Activated CD8-positive, alpha-beta memory T cell treated with anti-CD3 and anti-CD28 coated beads, Interleukin-2, amount 10 ng/mL, durations not matched to agents 7 days and 5 days (primary cell): ENCODE results near the gene DNHD1. TPM values are rescaled to one million over a fixed set of nuclear protein-coding genes. Genes with fewer than 3 reads are reported as not detected.

ENCODE experiments used
- ATAC-seq: fragments of 150-1000 bp; cut with Tn5 transposase; one replicate; pipeline ENCODE4 v1.10.0; 2021; ENCODE audit warnings: moderate library complexity
- CTCF ChIA-PET: fragments of 350-600 bp; sonication (Branson Sonifier 250); formaldehyde crosslinking; loops from one replicate; lab custom pipeline; 2021; ENCODE audit warnings: antibody characterized with exemption; lab: Charles Lee
- DNase-seq: peaks from one replicate; pipeline ENCODE4 v3.0.0-alpha.2; 2020
- H3K27ac Mint-ChIP-seq: one replicate; pipeline ENCODE4 v1.8.0; 2021; ENCODE audit warnings: mild to moderate bottlenecking, mixed read lengths
- H3K27me3 Mint-ChIP-seq: one replicate; pipeline ENCODE4 v1.8.0; 2021; ENCODE audit warnings: mixed read lengths
- H3K36me3 Mint-ChIP-seq: one replicate; pipeline ENCODE4 v1.8.0; 2021; ENCODE audit warnings: mild to moderate bottlenecking, mixed read lengths
- H3K4me1 Mint-ChIP-seq: one replicate; pipeline ENCODE4 v1.8.0; 2021; ENCODE audit warnings: mixed read lengths
- H3K4me3 Mint-ChIP-seq: one replicate; pipeline ENCODE4 v1.8.0; 2021; ENCODE audit warnings: mild to moderate bottlenecking, moderate library complexity, mixed read lengths
- H3K9me3 Mint-ChIP-seq: one replicate; pipeline ENCODE4 v1.8.0; 2022; ENCODE audit warnings: low read depth, mixed read lengths
- total RNA-seq, 2 experiments: library from RNA; stranded (reverse); gene quantifications; one replicate each; pipeline ENCODE4 v1.2.3, GENCODE V29; 2021

The DNHD1 gene
- total RNA-seq, 2 experiments from 2014 or later, result 17.4 to 25.3 TPM

GRCh38 chr11:6485661-6486060, 11.4 kb upstream of the DNHD1 start:
- CTCF ChIA-PET, result interaction anchor here (1.4 to 1.8 kb wide), 3 partner anchors 13 to 106 kb away, joined by 5 to 8 read pairs (median 6); no protein-coding TSS in a partner anchor
- H3K4me3 Mint-ChIP-seq, result no peak overlapping the region
- ATAC-seq, result no peak
- peaks cover 26% of the 10 kb centered on the region for H3K36me3 Mint-ChIP-seq
- no peaks in the 10 kb centered on the region for H3K27me3 Mint-ChIP-seq
- no peaks in the 10 kb centered on the region for H3K9me3 Mint-ChIP-seq
- DNase-seq, result no peak
- no peak overlapping the region for H3K27ac Mint-ChIP-seq
- peaks cover 19% of the 10 kb centered on the region for H3K4me1 Mint-ChIP-seq

DNA sequence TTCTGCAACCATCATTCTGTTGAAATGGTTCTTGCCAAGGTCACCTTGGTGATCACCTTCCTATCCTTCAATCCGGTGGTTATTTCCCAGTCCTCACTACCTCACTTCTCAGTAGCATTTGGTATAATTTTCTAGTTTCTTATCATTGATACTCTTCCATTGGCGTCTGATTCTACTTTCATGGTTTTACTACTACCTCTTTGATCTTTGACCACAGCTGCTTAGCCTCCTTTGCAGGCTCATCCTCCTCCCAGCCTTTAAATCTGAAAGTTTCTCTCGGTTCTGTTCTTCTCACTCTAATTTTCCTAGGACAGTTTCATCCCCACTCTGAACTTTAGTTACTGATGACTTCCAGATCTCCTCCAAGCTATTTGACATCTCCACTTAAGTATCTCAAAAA, 10.8 kb upstream of the DNHD1 start:
- Mint-ChIP-seq H3K36me3 (peaks cover 27% of the 10 kb centered on the region), H3K27ac (no peak overlapping the region), H3K9me3 (no peaks in the 10 kb centered on the region), H3K4me1 (peaks cover 17% of the 10 kb centered on the region), H3K27me3 (no peaks in the 10 kb centered on the region), H3K4me3 (no peak overlapping the region)
- ATAC-seq, result no peak
- CTCF ChIA-PET, result interaction anchor here (1.4 to 1.8 kb wide), 3 partner anchors 12 to 107 kb away, joined by 5 to 8 read pairs (median 6); no protein-coding TSS in a partner anchor
- DNase-seq, result no peak

- Mint-ChIP-seq H3K27me3 (no peaks in the 10 kb centered on the region), H3K4me1 (peaks cover 17% of the 10 kb centered on the region), H3K4me3 (no peak overlapping the region), H3K27ac (no peak overlapping the region), H3K9me3 (no peaks in the 10 kb centered on the region), H3K36me3 (peaks cover 25% of the 10 kb centered on the region)
- CTCF ChIA-PET, result interaction anchor here (1.2 to 1.8 kb wide), 4 partner anchors 12 to 108 kb away, joined by 3 to 8 read pairs (median 6); no protein-coding TSS in a partner anchor
- DNase-seq, result no peak
- no peak for ATAC-seq
Observed at GRCh38 chr11:6486938-6487337, 10.1 kb upstream of the DNHD1 start.

DNA sequence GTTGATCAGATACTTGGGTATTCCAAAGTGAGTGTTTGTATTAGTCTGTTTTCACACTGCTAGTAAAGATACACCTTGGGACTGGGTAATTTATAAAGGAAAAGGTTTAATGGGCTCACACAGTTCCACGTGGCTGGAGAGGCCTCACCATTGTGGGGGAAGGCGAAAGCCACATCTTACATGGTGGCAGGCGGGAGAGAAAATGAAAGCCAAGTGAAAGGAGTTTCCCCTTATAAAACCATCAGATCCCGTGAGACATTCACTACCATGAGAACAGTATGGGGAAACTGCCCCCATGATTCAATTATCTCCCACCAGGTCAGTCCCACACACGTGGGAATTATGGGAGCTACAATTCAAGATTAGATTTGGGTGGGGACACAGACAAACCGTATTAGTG, 8.7 kb upstream of the DNHD1 start:
- H3K4me3 Mint-ChIP-seq, result no peak overlapping the region
- peaks cover 3% of the 10 kb centered on the region for H3K4me1 Mint-ChIP-seq
- no peaks in the 10 kb centered on the region for H3K27me3 Mint-ChIP-seq
- no peaks in the 10 kb centered on the region for H3K9me3 Mint-ChIP-seq
- DNase-seq, result no peak
- H3K36me3 Mint-ChIP-seq, result peaks cover 17% of the 10 kb centered on the region
- CTCF ChIA-PET, result interaction anchor here (3.0 kb wide), 1 partner anchor 109 kb away, joined by 12 read pairs; no protein-coding TSS in a partner anchor
- no peak for ATAC-seq
- H3K27ac Mint-ChIP-seq, result no peak overlapping the region

DNA sequence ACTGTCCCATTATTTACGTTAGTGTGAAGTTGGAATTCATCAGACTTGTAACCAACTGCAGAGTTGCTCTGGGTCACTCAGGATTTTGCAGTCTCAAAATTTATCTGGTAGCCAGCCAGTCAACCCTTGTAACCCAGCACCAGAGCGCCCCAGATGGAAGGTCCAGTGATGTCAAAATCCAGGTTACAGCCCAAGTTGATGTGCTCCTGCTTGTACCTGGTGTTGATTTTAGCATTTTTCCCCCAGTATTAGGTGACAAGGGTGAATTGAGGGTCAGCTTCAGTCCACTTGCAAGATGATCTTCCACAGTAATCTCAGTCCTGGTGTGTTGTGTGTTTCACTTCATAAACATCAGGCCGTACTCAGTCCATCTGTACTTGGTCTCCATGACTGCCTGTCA, 8.3 kb upstream of the DNHD1 start:
- no peak overlapping the region for H3K4me3 Mint-ChIP-seq
- DNase-seq, result no peak
- no peaks in the 10 kb centered on the region for H3K4me1 Mint-ChIP-seq
- H3K27ac Mint-ChIP-seq, result peak overlapping the region; percentile 4
- H3K36me3 Mint-ChIP-seq, result peaks cover 15% of the 10 kb centered on the region
- H3K9me3 Mint-ChIP-seq, result no peaks in the 10 kb centered on the region
- ATAC-seq, result no peak
- CTCF ChIA-PET, result interaction anchor here (3.0 kb wide), 1 partner anchor 110 kb away, joined by 12 read pairs; no protein-coding TSS in a partner anchor
- H3K27me3 Mint-ChIP-seq, result no peaks in the 10 kb centered on the region

DNA sequence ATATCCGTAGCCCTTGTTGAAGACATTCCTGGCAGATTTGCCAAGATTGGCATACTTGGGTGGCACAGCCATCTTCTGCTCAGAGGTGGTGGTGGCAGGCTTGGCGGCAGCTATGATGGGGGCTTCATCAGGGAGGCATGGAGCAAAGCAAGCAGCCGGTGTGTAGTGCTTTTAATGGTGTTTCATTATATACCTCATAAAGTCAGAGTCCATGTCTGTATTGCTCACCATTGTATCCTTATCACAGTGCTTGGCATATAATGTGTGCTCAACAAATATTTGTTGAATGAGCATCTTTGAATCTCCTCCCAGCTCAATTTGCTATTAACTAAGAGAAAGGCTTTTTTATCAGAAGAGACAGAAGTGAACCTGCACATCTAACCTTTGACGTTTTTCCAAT, 7.8 kb upstream of the DNHD1 start:
- DNase-seq, result no peak
- ATAC-seq, result no peak
- H3K9me3 Mint-ChIP-seq, result no peaks in the 10 kb centered on the region
- H3K4me1 Mint-ChIP-seq, result no peaks in the 10 kb centered on the region
- H3K4me3 Mint-ChIP-seq, result no peak overlapping the region
- H3K36me3 Mint-ChIP-seq, result peaks cover 15% of the 10 kb centered on the region
- H3K27me3 Mint-ChIP-seq, result no peaks in the 10 kb centered on the region
- CTCF ChIA-PET, result interaction anchor here (1.3 to 3.0 kb wide), 2 partner anchors 12 to 110 kb away, joined by 4 to 12 read pairs; no protein-coding TSS in a partner anchor
- no peak overlapping the region for H3K27ac Mint-ChIP-seq

DNA sequence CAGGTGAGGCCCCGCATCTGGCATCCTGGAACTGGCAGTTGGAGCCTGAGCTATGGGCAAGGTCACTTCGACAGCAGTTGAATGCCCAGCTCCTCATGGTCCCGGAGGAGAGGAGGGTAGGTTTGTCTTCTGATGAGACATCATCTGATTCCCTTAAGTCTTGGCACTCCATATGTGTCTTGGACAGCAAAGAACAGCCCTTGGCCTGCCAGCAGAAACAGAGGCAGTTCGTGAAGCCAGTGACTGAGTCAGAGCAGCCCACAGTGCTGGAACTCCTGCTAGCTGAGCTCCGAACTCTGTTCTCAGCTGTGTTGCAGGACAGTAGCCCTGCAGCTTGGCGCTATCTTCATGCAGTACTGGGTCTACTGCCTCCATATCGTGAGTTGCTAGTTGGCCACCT, 1.0 kb downstream of the DNHD1 start:
- H3K27me3 Mint-ChIP-seq, result no peaks in the 10 kb centered on the region
- no peak overlapping the region for H3K27ac Mint-ChIP-seq
- CTCF ChIA-PET, result interaction anchor here (0.8 to 1.6 kb wide), 6 partner anchors 12 to 135 kb away, joined by 3 to 6 read pairs (median 3); no protein-coding TSS in a partner anchor
- peaks cover 8% of the 10 kb centered on the region for H3K4me1 Mint-ChIP-seq
- no peak overlapping the region for H3K4me3 Mint-ChIP-seq
- DNase-seq (no peak), ATAC-seq (no peak)
- H3K9me3 Mint-ChIP-seq, result no peaks in the 10 kb centered on the region
- peaks cover 17% of the 10 kb centered on the region for H3K36me3 Mint-ChIP-seq

DNA sequence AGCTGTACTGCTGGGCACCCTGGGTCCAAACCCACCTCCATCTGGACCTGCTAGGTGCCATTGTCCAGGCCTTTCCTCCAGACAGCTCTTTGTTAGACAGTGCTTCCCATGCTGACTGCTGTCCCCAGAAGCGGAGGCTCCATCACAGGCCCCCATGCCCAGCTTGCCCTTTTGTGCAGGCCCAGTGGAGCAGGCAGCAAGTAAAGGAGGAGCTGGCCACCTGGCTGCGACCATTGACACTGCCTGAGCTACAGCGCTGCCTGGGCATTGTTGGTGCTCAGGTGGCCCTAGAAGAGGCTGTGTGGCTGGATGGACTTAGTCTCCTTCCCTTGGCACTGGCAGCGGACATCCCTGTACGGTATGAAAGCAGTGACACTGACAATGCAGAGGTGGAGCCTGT, 1.5 kb downstream of the DNHD1 start:
- DNase-seq (no peak), ATAC-seq (no peak)
- no peak overlapping the region for H3K4me3 Mint-ChIP-seq
- H3K27ac Mint-ChIP-seq, result no peak overlapping the region
- no peaks in the 10 kb centered on the region for H3K27me3 Mint-ChIP-seq
- peaks cover 17% of the 10 kb centered on the region for H3K36me3 Mint-ChIP-seq
- CTCF ChIA-PET, result interaction anchor here (0.8 to 1.6 kb wide), 7 partner anchors 12 to 136 kb away, joined by 3 to 6 read pairs (median 3); no protein-coding TSS in a partner anchor
- H3K4me1 Mint-ChIP-seq, result peaks cover 8% of the 10 kb centered on the region
- H3K9me3 Mint-ChIP-seq, result no peaks in the 10 kb centered on the region

DNA sequence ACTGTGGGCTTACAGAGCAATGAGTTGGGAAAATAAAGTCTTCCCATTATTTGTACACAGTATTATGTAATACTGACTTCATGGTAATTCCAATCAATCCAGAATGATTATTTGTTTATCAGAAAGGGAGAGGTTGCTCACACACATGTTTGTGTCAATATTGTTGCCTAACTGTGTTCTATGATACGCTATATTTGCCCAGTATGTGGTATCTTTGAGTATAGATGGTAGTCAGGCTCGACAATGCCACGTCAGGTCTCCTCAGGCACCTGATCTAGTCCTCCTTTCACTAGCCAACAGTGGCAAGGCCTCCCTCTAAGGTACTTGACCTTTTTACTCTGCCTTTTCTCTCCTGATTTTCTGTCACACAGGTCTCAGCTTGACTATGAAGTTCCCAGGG, 5.3 kb downstream of the DNHD1 start:
- ATAC-seq (no peak), DNase-seq (no peak)
- CTCF ChIA-PET, result no interaction called here
- H3K4me3 Mint-ChIP-seq, result no peak overlapping the region
- no peak overlapping the region for H3K27ac Mint-ChIP-seq
- peaks cover 8% of the 10 kb centered on the region for H3K4me1 Mint-ChIP-seq
- H3K9me3 Mint-ChIP-seq, result no peaks in the 10 kb centered on the region
- H3K27me3 Mint-ChIP-seq, result no peaks in the 10 kb centered on the region
- H3K36me3 Mint-ChIP-seq, result peaks cover 12% of the 10 kb centered on the region

- ATAC-seq (no peak), DNase-seq (no peak)
- Mint-ChIP-seq H3K27ac (no peak overlapping the region), H3K36me3 (peaks cover 11% of the 10 kb centered on the region), H3K4me1 (peaks cover 8% of the 10 kb centered on the region), H3K4me3 (no peak overlapping the region), H3K9me3 (no peaks in the 10 kb centered on the region), H3K27me3 (no peaks in the 10 kb centered on the region)
- CTCF ChIA-PET, result interaction anchor here (0.7 to 5.6 kb wide), 10 partner anchors 9 to 201 kb away, joined by 3 to 82 read pairs (median 3); partner anchors contain the start of gene MRPL17
Observed at GRCh38 chr11:6504166-6504565, 7.1 kb downstream of the DNHD1 start.

GRCh38 chr11:6505577-6506240, 8.6 kb downstream of the DNHD1 start:
- H3K9me3 Mint-ChIP-seq, result no peaks in the 10 kb centered on the region
- H3K36me3 Mint-ChIP-seq, result peaks cover 14% of the 10 kb centered on the region
- DNase-seq (no peak), ATAC-seq (peak; percentile 63)
- no peak overlapping the region for H3K4me3 Mint-ChIP-seq
- H3K27ac Mint-ChIP-seq, result no peak overlapping the region
- peaks cover 4% of the 10 kb centered on the region for H3K4me1 Mint-ChIP-seq
- no peaks in the 10 kb centered on the region for H3K27me3 Mint-ChIP-seq
- CTCF ChIA-PET, result interaction anchor here (0.6 to 5.6 kb wide), 24 partner anchors 8 to 188 kb away, joined by 3 to 82 read pairs (median 4); partner anchors contain the start of genes HPX, MRPL17 and SMPD1

- CTCF ChIA-PET, result no interaction called here
- peaks cover 31% of the 10 kb centered on the region for H3K36me3 Mint-ChIP-seq
- no peak for DNase-seq
Observed at GRCh38 chr11:6516865-6517264, 19.8 kb downstream of the DNHD1 start.

DNA sequence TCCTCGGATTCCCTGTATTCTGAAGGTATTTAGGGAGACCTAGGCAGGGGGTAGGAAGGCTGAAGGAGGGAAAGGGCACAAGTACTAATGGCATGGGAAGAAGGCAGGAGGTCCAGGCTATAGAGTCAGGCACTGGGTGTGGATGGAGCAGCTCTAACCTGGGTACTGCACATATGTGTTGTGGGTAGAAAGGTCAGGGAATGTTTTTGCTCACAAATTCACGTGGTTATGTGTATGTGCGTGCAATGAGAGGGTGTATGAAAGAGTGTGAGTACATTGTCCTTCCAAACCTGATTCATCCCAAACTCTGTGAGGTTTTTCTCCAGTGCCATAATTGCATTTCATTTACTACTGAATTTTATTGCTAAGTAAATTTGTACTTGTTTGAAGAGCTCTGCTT, 23.2 kb downstream of the DNHD1 start:
- peaks cover 8% of the 10 kb centered on the region for H3K4me1 Mint-ChIP-seq
- no peaks in the 10 kb centered on the region for H3K9me3 Mint-ChIP-seq
- no peaks in the 10 kb centered on the region for H3K27me3 Mint-ChIP-seq
- ATAC-seq, result no peak
- peaks cover 35% of the 10 kb centered on the region for H3K36me3 Mint-ChIP-seq
- no peak overlapping the region for H3K27ac Mint-ChIP-seq
- CTCF ChIA-PET, result interaction anchor here (1.7 kb wide), 2 partner anchors 10 to 15 kb away, joined by 11 to 14 read pairs; no protein-coding TSS in a partner anchor
- no peak for DNase-seq
- no peak overlapping the region for H3K4me3 Mint-ChIP-seq

More at GRCh38 chr11:6516865-6517264, 19.8 kb downstream of the DNHD1 start:
- Mint-ChIP-seq H3K4me1 (no peaks in the 10 kb centered on the region), H3K9me3 (no peaks in the 10 kb centered on the region), H3K27me3 (no peaks in the 10 kb centered on the region), H3K4me3 (no peak overlapping the region), H3K27ac (no peak overlapping the region)
- no peak for ATAC-seq
